ENCODE data around the gene PTBP1.

Gene PTBP1

GRCh38 chr19:814152-815078 lies 17.2 kb downstream of the PTBP1 start:
- no peak for DNase-seq
- H3K9ac ChIP-seq (ENCODE audit: low read length): no peak overlapping the region
- no peak overlapping the region for H3K27ac ChIP-seq (ENCODE audit: low read length, poor library complexity, severe bottlenecking)
- no peak overlapping the region for H4K91ac ChIP-seq (ENCODE audit: low read length)
- no peaks in the 10 kb centered on the region for H3K27me3 ChIP-seq (ENCODE audit: control insufficient read depth in 1 of 2, insufficient read depth in 1 of 2, low read length in 2 of 2)
- peaks cover 7% of the 10 kb centered on the region for H3K79me1 ChIP-seq (replicated peaks; ENCODE audit: low read length, poor library complexity, severe bottlenecking)
- no peaks in the 10 kb centered on the region for H3K9me3 ChIP-seq (ENCODE audit: control insufficient read depth, low read length)
- H3K4me1 ChIP-seq (ENCODE audit: control insufficient read depth, insufficient read depth, low read depth, low read length): no peaks in the 10 kb centered on the region
- H2AK5ac ChIP-seq (ENCODE audit: low read length, severe bottlenecking): no peak overlapping the region
- H3K23ac ChIP-seq (ENCODE audit: low read length in 2 of 2): no peak overlapping the region
- H3K14ac ChIP-seq (ENCODE audit: low read length in 2 of 2): no peak overlapping the region
- peaks cover 34 to 70% of the 10 kb centered on the region in 2 experiments for H3K36me3 ChIP-seq (ENCODE audit: control insufficient read depth in 1 of 2, insufficient read depth in 2 of 2, low read depth in 1 of 2, low read length in 2 of 2)
- no peak overlapping the region for H2BK12ac ChIP-seq (ENCODE audit: low read length in 2 of 2)
- 96% methylated on average over 49 of the region's 49 CpGs for WGBS
- H3K4me2 ChIP-seq (ENCODE audit: low read length, poor library complexity, severe bottlenecking): no peak overlapping the region
- no peak overlapping the region for H2BK15ac ChIP-seq (ENCODE audit: low read depth, poor library complexity, severe bottlenecking)
- peak overlapping the region; percentile 40 for H4K8ac ChIP-seq (ENCODE audit: low read length)
- H3K4me3 ChIP-seq (ENCODE audit: insufficient read depth in 1 of 2, low read depth in 1 of 2, low read length in 2 of 2): no peak overlapping the region
- no peak overlapping the region for H3K18ac ChIP-seq (ENCODE audit: low read depth in 1 of 2, low read length in 2 of 2)
- H2BK120ac ChIP-seq (ENCODE audit: low read depth, low read length): no peak overlapping the region
- no peak overlapping the region for H3K4ac ChIP-seq (ENCODE audit: low read depth in 1 of 2, low read length in 2 of 2)
- no peak overlapping the region for H2BK5ac ChIP-seq (ENCODE audit: low read depth, low read length, poor library complexity, severe bottlenecking)
- no peak overlapping the region for H2AFZ ChIP-seq (ENCODE audit: low read depth, low read length)

DNA sequence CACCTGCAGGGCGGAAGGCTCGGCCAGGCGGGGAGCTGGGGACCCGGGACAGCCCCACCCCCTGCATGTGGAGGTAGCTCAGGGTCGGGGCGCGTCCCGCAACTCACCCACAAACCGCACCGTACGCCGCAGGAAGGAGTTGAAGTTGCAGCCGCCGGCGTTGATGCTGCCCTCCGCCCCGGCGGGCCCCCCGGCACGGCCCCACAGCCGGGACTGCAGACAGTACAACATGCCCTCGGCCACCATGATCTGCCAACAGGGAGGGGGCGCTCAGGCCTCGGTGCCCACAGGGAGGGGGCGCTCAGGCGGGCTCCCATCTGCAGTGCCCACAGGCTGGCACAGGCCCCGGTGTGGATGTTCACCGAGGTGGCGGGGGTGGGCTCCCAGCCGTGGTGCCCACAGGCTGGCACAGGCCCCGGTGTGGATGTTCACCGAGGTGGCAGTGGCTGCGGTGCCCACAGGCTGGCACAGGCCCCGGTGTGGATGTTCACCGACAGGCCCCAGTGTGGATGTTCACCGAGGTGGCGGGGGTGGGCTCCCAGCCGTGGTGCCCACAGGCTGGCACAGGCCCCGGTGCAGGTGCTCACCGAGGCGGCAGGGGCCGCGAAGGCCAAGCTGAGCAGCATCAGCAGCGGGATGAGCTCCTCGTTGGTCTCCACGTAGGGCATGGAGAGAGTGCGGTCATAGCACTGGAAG lies 18.0 kb downstream of the PTBP1 start:
- H3K79me1 ChIP-seq (replicated peaks; ENCODE audit: low read length, poor library complexity, severe bottlenecking): peaks cover 7% of the 10 kb centered on the region
- no peak overlapping the region for H2BK12ac ChIP-seq (ENCODE audit: low read length in 2 of 2)
- no peaks in the 10 kb centered on the region for H3K9me3 ChIP-seq (ENCODE audit: control insufficient read depth, low read length)
- H2BK15ac ChIP-seq (ENCODE audit: low read depth, poor library complexity, severe bottlenecking): no peak overlapping the region
- no peak overlapping the region for H3K18ac ChIP-seq (ENCODE audit: low read depth in 1 of 2, low read length in 2 of 2)
- whole genome bisulfite sequencing: 98% methylated on average over 47 of the region's 47 CpGs
- no peak overlapping the region for H2AFZ ChIP-seq (ENCODE audit: low read depth, low read length)
- H2BK5ac ChIP-seq (ENCODE audit: low read depth, low read length, poor library complexity, severe bottlenecking): no peak overlapping the region
- H3K4me1 ChIP-seq (ENCODE audit: control insufficient read depth, insufficient read depth, low read depth, low read length): no peaks in the 10 kb centered on the region
- DNase-seq: no peak
- H3K9ac ChIP-seq (ENCODE audit: low read length): no peak overlapping the region
- H2AK5ac ChIP-seq (ENCODE audit: low read length, severe bottlenecking): no peak overlapping the region
- H3K14ac ChIP-seq (ENCODE audit: low read length in 2 of 2): no peak overlapping the region
- no peaks in the 10 kb centered on the region for H3K27me3 ChIP-seq (ENCODE audit: control insufficient read depth in 1 of 2, insufficient read depth in 1 of 2, low read length in 2 of 2)
- H3K27ac ChIP-seq (ENCODE audit: low read length, poor library complexity, severe bottlenecking): no peak overlapping the region
- peak overlapping the region; percentile 40 for H4K8ac ChIP-seq (ENCODE audit: low read length)
- H2BK120ac ChIP-seq (ENCODE audit: low read depth, low read length): no peak overlapping the region
- no peak overlapping the region for H3K4me3 ChIP-seq (ENCODE audit: insufficient read depth in 1 of 2, low read depth in 1 of 2, low read length in 2 of 2)
- H3K4me2 ChIP-seq (ENCODE audit: low read length, poor library complexity, severe bottlenecking): no peak overlapping the region
- H3K36me3 ChIP-seq (ENCODE audit: control insufficient read depth in 1 of 2, insufficient read depth in 2 of 2, low read depth in 1 of 2, low read length in 2 of 2): peaks cover 26 to 62% of the 10 kb centered on the region in 2 experiments
- H4K91ac ChIP-seq (ENCODE audit: low read length): no peak overlapping the region
- no peak overlapping the region for H3K4ac ChIP-seq (ENCODE audit: low read depth in 1 of 2, low read length in 2 of 2)
- no peak overlapping the region for H3K23ac ChIP-seq (ENCODE audit: low read length in 2 of 2)

GRCh38 chr19:815775-816499 lies 18.7 kb downstream of the PTBP1 start:
- Histone ChIP-seq H3K9me3 (ENCODE audit: control insufficient read depth, low read length) (no peaks in the 10 kb centered on the region), H2BK5ac (ENCODE audit: low read depth, low read length, poor library complexity, severe bottlenecking) (no peak overlapping the region), H2AFZ (ENCODE audit: low read depth, low read length) (no peak overlapping the region), H2BK15ac (ENCODE audit: low read depth, poor library complexity, severe bottlenecking) (no peak overlapping the region), H2BK120ac (ENCODE audit: low read depth, low read length) (no peak overlapping the region), H3K27ac (ENCODE audit: low read length, poor library complexity, severe bottlenecking) (no peak overlapping the region), H3K4me2 (ENCODE audit: low read length, poor library complexity, severe bottlenecking) (no peak overlapping the region), H3K14ac (ENCODE audit: low read length in 2 of 2) (no peak overlapping the region), H2BK12ac (ENCODE audit: low read length in 2 of 2) (no peak overlapping the region), H3K18ac (ENCODE audit: low read depth in 1 of 2, low read length in 2 of 2) (no peak overlapping the region), H3K9ac (ENCODE audit: low read length) (no peak overlapping the region), H3K4me3 (ENCODE audit: insufficient read depth in 1 of 2, low read depth in 1 of 2, low read length in 2 of 2) (no peak overlapping the region), H4K8ac (ENCODE audit: low read length) (no peak overlapping the region), H3K4me1 (ENCODE audit: control insufficient read depth, insufficient read depth, low read depth, low read length) (no peaks in the 10 kb centered on the region), H4K91ac (ENCODE audit: low read length) (no peak overlapping the region), H3K27me3 (ENCODE audit: control insufficient read depth in 1 of 2, insufficient read depth in 1 of 2, low read length in 2 of 2) (no peaks in the 10 kb centered on the region), H3K23ac (ENCODE audit: low read length in 2 of 2) (no peak overlapping the region), H3K79me1 (replicated peaks; ENCODE audit: low read length, poor library complexity, severe bottlenecking) (peaks cover 7% of the 10 kb centered on the region), H2AK5ac (ENCODE audit: low read length, severe bottlenecking) (no peak overlapping the region), H3K4ac (ENCODE audit: low read depth in 1 of 2, low read length in 2 of 2) (no peak overlapping the region), H3K36me3 (ENCODE audit: control insufficient read depth in 1 of 2, insufficient read depth in 2 of 2, low read depth in 1 of 2, low read length in 2 of 2) (peaks cover 19 to 55% of the 10 kb centered on the region in 2 experiments)
- WGBS: 98% methylated on average over 13 of the region's 13 CpGs
- no peak for DNase-seq

- Histone ChIP-seq H3K14ac (ENCODE audit: low read length in 2 of 2) (no peak overlapping the region), H3K23ac (ENCODE audit: low read length in 2 of 2) (no peak overlapping the region), H3K27ac (ENCODE audit: low read length, poor library complexity, severe bottlenecking) (no peak overlapping the region), H2BK120ac (ENCODE audit: low read depth, low read length) (no peak overlapping the region), H3K18ac (ENCODE audit: low read depth in 1 of 2, low read length in 2 of 2) (no peak overlapping the region), H2BK12ac (ENCODE audit: low read length in 2 of 2) (no peak overlapping the region), H4K91ac (ENCODE audit: low read length) (no peak overlapping the region), H2BK5ac (ENCODE audit: low read depth, low read length, poor library complexity, severe bottlenecking) (no peak overlapping the region), H3K9me3 (ENCODE audit: control insufficient read depth, low read length) (no peaks in the 10 kb centered on the region), H3K27me3 (ENCODE audit: control insufficient read depth in 1 of 2, insufficient read depth in 1 of 2, low read length in 2 of 2) (no peaks in the 10 kb centered on the region), H3K4me1 (ENCODE audit: control insufficient read depth, insufficient read depth, low read depth, low read length) (peaks cover 5% of the 10 kb centered on the region), H4K8ac (ENCODE audit: low read length) (no peak overlapping the region), H2AK5ac (ENCODE audit: low read length, severe bottlenecking) (no peak overlapping the region), H3K4ac (ENCODE audit: low read depth in 1 of 2, low read length in 2 of 2) (no peak overlapping the region), H3K36me3 (ENCODE audit: control insufficient read depth in 1 of 2, insufficient read depth in 2 of 2, low read depth in 1 of 2, low read length in 2 of 2) (peaks cover 13 to 50% of the 10 kb centered on the region in 2 experiments), H3K4me3 (ENCODE audit: insufficient read depth in 1 of 2, low read depth in 1 of 2, low read length in 2 of 2) (no peak overlapping the region), H2BK15ac (ENCODE audit: low read depth, poor library complexity, severe bottlenecking) (no peak overlapping the region), H3K9ac (ENCODE audit: low read length) (no peak overlapping the region), H3K4me2 (ENCODE audit: low read length, poor library complexity, severe bottlenecking) (no peak overlapping the region), H2AFZ (ENCODE audit: low read depth, low read length) (no peak overlapping the region), H3K79me1 (replicated peaks; ENCODE audit: low read length, poor library complexity, severe bottlenecking) (peaks cover 7% of the 10 kb centered on the region)
- DNase-seq: no peak
- WGBS: 97% methylated on average over 2 of the region's 2 CpGs
Measured at GRCh38 chr19:816500-816857, 19.2 kb downstream of the PTBP1 start.

Data from mesenchymal stem cell (in vitro differentiated cells and primary cell).